ENCODE data around the gene FXYD2.

GRCh38 chr11:117809236-117810055, 15.1 kb downstream of the FXYD2 start:
- TF ChIP-seq RAD21 (IDR thresholded peaks at IDR 0.05; ENCODE audit: low read depth) (peak; percentile 70), REST (IDR thresholded peaks at IDR 0.05; ENCODE audit: low read depth) (no peak), TAF1 (IDR thresholded peaks at IDR 0.05; ENCODE audit: low read depth) (no peak), CEBPB (IDR thresholded peaks at IDR 0.05) (no peak), YY1 (IDR thresholded peaks at IDR 0.05; ENCODE audit: low read depth) (no peak), MAX (IDR thresholded peaks at IDR 0.05) (no peak), EGR1 (IDR thresholded peaks at IDR 0.05) (peak; percentile 83), TEAD4 (IDR thresholded peaks at IDR 0.05) (no peak), USF1 (IDR thresholded peaks at IDR 0.05) (no peak), TCF12 (IDR thresholded peaks at IDR 0.05; ENCODE audit: low read depth) (no peak), CREB1 (IDR thresholded peaks at IDR 0.05; ENCODE audit: low read depth) (no peak)
